Stimulated activated CD4-positive, alpha-beta T cell treated with anti-CD3 and anti-CD28 coated beads, Interleukin-15, amount 100 ng/mL, for 1 hour (primary cell): ENCODE results near the gene SAMHD1.
"Not testable (repeated sequence)": the region's sequence is repeated elsewhere in the genome, so short reads cannot be mapped to it uniquely, and the experiment has no call there.

Experiments used
- DNase-seq, 2 donors: peaks; one replicate each; pipeline ENCODE4 v3.0.0-alpha.2; 2020; ENCODE audit warnings: low read depth in 1 of 2, low spot score in 1 of 2

The SAMHD1 gene

GRCh38 chr20:36875702-36876472, 75.6 kb downstream of the SAMHD1 start, which contains the start of gene TLDC2:
Gene TLDC2, plus strand, starts transcription at chr20:36876138. Its CDS starts 37 bp downstream, at chr20:36876175.
- no peak for DNase-seq

DNA sequence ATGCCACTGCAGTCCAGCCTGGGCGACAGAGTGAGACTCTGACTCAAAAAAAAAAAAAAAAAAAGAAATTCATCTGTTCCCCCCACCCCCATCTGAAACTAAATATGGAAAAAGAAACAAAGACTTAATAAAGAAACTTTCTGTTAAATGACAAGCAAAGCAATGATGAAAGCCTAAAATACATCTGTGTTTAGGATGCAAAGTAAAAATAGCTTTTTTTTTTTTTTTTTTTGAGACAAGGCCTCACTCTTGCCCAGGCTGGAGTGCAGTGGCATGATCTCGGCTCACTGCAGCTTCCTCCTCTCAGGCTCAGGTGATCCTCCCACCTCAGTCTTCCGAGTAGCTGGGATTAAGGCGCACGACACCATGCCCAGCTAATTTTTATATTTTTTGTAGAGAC, 76.4 kb downstream of the SAMHD1 start:
- DNase-seq, result not testable (repeated sequence)

- no peak for DNase-seq
Observed at GRCh38 chr20:36873498-36874189, 77.9 kb downstream of the SAMHD1 start.

GRCh38 chr20:36872852-36873251, 78.7 kb downstream of the SAMHD1 start:
- no peak for DNase-seq

- no peak for DNase-seq
Observed at GRCh38 chr20:36871640-36872570, 79.6 kb downstream of the SAMHD1 start.

DNA sequence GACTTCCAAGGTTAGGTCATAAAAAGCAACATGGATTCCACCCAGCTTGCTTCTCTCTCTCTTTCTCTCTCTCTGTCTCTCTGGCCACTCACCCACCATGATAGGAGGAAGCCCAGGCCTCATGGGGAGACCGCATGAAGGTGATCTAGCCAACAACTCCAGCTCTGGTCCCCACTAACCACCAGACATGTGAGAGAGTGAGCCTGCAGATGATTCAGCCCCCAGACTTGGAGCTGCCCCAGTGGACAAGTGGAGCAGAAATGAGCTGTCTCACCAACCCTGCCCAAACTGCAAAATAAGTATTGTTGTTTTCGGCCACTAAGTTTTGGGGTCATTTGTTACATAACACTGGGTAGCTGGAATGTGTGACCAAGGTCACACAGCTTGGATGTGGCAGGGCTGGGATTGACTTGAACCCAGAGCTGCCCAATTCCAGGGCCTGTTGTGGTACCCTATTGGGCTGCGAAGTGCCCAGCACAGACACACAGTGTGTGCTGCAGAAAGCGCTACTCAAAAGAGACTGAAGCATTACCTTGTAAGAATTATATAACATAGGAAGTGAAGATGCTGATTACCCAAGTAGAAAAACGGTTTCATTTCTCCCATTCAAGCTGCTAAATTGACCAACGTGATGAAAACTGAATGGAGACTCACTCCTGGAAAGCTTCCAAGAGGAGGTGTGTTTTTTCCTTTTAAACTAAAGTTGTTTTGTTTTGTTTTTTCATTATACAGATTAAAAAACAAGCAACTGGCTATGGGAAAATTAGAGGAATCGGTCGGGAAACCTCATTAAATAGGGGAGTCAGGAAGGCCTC, 84.6 kb downstream of the SAMHD1 start:
- DNase-seq, result no peak

GRCh38 chr20:36866164-36866563, 85.3 kb downstream of the SAMHD1 start:
- DNase-seq, result no peak

DNA sequence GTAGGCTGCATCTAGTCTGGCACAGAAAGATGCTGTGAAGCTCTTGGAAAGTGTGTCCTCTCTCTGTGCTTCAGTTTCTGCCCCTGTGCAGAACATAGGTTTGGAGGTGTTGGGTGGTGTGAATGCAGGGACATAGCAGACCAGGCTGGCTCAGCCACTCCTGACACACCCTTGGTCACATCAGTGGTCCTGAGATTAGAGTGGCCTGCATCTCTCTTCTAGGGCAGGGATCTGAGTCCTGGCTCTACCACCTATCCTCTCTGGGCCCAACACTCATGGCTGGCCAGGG, 85.7 kb downstream of the SAMHD1 start:
- no peak for DNase-seq

DNA sequence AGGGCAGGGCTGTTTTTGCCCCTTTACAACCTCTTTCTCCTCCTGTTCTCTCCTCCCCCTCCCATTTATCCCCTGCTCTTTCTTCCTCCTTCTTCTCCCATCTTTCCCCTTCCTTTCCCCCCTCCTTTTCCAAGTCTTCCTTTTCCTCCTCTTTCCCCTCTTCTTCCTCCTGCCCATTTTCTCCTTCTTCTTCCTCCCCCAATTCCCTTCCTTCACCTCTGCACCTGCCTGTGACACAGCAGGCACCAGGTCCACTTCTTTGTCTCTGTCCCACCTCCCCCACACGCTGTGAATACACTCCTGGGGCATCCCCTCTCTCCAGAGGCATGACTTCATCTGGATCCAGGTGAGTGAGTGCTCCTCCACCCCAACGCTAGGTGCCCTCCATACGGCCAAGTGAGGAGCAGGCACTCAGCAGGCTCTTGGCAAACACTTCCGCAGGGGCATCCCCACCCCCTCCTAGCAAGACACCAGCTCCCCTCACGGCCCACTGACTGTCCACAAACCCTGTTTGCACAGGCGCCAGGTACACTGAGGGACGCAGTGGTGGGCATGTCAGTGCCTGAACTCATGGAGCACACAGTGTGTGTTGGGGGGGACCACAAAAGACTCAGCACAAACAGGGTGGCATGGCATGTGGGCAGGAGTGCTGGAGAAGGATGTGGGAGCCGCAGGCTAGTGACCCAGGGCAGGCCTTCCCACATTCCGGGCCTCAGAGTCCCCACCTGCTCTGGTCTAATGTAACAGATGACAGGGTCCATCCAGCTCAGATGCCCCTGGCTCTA, 86.2 kb downstream of the SAMHD1 start:
- DNase-seq, result no peak

DNA sequence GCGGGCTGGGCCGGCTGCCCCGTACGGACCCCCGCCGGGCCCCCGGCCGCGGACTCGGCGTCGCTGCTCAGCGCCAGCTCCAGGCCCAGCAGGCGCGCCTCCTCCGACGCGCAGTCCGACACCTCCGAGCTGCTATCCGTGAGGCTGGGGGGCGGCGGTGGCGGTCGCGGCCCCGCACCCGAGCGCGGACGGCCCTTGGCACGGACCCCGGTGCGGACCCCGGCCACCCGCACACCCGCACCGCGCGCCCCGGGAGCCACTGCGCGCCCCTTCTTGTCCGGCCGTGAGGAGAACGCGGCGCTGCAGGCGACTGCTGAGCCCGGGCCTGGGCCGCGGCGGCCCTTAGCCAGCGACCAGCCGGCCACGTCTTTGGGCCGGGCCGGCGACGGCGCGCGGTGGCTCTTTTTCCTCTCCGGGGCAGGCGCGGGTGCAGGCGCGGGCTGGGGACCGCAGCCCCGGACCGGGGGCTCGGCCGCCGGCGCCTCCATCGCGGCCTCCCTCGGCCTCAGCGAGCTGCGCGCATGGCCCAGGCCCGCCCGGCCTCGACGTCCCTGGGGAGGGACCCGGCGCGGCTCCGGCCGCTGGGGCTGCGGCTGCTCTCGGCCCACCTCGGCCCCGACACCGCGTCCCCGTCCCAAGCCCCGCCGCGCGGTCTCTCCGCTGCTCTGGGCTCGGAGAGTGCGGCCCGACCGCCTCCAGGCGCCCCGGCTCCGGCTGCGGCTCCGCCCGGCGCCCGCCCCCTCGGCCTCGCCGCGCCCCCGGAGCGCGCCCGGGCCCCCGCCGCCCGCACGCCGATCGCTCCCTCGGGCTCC, 88.4 kb downstream of the SAMHD1 start:
- no peak for DNase-seq

DNA sequence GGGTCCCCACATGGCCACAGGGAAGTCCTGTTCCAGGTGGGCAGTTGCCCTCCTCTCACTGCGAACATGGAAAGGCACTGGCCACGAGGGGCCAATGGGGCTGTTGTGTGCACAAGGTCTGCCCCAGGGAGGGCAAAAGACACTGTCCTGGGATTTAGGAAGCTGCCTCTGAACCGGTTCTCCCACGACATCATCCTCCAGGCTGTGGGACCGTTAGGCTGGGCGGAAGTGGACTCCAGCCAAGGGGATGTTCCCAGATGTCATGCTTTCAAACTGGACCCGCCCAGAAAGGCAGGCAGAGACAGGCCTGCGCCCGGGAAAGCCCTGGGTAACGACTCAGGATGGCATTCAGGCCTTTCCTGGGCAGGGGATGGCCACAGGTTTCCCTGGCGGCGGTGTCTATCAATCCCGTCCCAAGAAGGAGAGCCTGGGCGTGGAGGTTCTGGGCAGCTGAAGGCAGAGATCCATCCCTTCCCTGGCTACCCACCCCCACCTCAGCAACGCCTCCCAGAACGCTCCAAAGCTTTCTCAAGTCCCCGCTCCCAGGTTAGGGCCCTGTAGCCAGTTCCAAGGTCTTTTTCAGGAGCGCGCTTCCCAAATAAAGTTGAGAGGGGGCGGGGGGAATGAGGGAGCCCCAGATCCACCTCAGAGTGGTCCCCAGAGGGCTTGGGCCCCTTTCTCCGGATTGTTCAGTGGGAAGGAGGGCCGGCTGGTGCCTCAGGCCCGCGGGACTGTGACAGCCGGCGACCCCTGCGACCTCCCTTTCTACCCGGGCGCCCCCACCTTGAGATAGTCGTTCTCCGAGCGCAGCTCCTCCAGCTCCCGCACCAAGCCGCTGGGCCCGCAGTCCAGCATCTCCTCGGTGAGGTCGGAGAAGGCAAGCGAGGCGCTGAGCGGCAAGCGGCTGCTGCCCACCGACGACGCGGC, 89.4 kb downstream of the SAMHD1 start:
- no peak for DNase-seq

DNA sequence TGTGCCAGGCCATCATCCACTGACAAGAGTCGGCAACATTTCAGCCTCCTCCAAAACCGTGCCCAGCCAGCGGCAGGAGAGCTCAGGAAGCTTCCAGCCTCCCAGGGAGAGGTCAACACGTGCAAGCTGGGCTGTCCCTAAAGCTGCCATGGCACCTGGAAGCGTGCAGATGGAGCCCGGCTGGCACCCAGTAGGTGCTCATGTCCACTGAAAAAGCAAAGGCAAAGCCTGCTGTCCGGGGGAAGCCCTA, 90.0 kb downstream of the SAMHD1 start:
- no peak for DNase-seq

DNA sequence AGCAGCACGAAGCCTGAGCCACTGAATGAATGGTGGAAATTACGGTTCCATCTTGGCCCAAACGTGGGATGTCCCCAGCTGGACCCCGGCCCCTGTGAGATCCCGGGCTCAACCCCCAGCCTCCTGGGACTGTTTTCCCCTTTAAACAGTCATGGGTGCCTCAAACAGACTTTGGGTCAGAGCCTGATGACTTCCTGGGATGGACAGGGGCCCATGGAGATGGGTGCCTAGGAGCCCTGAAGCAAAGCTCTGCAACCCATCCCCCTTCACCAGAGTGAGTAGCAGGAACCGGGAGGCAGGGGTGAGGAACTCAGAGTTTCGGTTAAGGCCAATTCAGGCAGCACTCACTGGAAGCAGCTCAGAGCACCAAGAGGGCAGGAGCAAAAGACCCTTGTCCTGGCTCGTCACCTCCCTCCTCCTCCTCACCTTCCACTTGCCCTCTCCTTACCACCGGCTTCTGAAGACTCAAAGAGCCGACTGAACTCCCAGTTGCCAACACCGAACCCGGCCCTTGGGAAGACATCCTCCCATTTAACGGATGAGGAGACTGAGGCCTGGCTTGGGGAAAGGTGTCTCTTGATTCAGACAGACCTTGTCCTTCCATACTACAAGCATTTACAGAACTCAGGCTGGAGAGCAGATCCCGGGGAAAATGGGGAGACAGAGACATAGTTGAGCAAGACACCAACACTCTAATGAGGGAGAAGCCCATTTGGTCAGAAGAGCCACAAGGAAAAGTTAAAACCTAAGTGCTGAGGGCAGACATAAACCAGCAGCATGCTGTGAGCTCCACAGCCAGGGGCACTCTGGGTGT, 90.5 kb downstream of the SAMHD1 start:
- no peak for DNase-seq

DNA sequence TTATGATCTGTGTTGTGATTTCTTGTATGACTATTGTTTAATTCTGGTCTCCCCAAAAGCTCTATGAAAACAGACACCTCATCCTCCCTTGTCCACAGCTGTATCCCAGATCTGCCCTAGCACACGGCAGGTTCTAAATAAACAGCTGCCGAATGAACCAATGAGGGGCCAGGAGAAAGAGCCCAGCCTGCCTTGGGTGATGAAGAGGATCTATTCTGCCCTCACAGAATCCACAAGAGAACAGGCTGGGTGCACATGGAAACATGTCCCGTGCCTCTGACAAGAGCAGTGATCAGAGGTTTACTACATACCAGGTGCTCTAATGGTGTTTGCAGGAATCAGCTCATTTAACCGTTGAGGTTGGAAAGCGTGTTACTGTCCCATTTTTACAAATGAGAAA, 91.2 kb downstream of the SAMHD1 start:
- DNase-seq, result no peak

DNA sequence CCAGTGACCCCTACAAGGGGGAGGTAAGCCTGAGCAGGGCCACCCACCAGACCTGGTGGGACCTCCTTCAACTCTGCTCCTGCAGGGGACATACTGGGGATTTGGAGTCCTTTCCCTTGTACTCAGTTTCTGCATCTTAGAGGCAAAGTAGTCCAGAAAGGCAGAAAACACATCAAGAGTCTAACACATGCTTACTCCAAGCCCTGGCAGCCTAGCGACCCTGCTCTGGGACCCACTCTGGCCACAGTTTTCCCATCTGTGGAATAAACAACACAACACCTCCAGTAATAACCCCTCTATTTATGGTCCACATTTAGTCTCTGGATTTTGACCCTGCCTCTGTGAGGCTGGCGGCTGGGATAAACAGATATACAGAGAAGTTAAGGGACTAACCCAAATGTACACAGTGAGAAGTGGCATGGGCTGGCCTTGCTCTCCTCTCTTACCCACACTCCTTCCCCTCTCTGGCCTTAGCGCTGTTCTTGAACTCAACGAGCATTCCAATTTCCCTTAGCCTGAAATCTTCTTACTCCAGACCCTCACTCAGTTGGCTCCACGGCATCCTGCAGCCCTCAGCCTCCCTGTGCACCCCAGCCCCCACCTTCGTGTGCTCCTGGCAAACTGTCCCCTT, 91.7 kb downstream of the SAMHD1 start:
- DNase-seq, result no peak

- DNase-seq, result no peak
Observed at GRCh38 chr20:36859282-36859555, 92.3 kb downstream of the SAMHD1 start.
